GM23338 (cell line): ENCODE measurements around the gene APBA1. TPM values are rescaled to one million over a fixed set of nuclear protein-coding genes. Genes with fewer than 3 reads are reported as not detected.

Source experiments
- ATAC-seq: fragments of 200-7000 bp; cut with Tn5 transposase; 3 replicates; pipeline ENCODE4 v1.9.1; 2020
- DNase-seq: peaks from one replicate; pipeline ENCODE4 v3.0.0-alpha.2; 2015; ENCODE audit warnings: low spot score
- H2AFZ ChIP-seq: fragments of 200-600 bp; sonication (generic); 2 replicates; pipeline ENCODE4 v1.8.0; 2016; ENCODE audit warnings: antibody characterized with exemption, mild to moderate bottlenecking, moderate library complexity
- H3F3A ChIP-seq: fragments of 200-600 bp; sonication (generic); replicated peaks from 2 replicates; pipeline ENCODE4 v1.8.0; 2017; ENCODE audit warnings: antibody characterized with exemption, mixed run types, low read depth
- H3K27ac ChIP-seq: fragments of 200-600 bp; sonication (generic); 2 replicates; pipeline ENCODE4 v1.6.1; 2016; ENCODE audit warnings: low read depth
- H3K27me3 ChIP-seq: fragments of 200-600 bp; sonication (generic); 2 replicates; pipeline ENCODE4 v1.8.0; 2016; ENCODE audit warnings: mild to moderate bottlenecking, mixed run types, moderate library complexity; ENCODE audit not compliant: insufficient read depth
- H3K36me3 ChIP-seq: fragments of 200-600 bp; sonication (generic); 2 replicates; pipeline ENCODE4 v1.8.0; 2016; ENCODE audit warnings: mild to moderate bottlenecking; ENCODE audit not compliant: insufficient read depth
- H3K4me1 ChIP-seq: fragments of 200-600 bp; sonication (generic); 2 replicates; pipeline ENCODE4 v1.8.0; 2016; ENCODE audit warnings: mild to moderate bottlenecking, moderate library complexity; ENCODE audit not compliant: insufficient read depth
- H3K4me2 ChIP-seq: fragments of 200-600 bp; sonication (generic); 2 replicates; pipeline ENCODE4 v1.7.1; 2017; ENCODE audit warnings: mixed run types
- H3K4me3 ChIP-seq: fragments of 200-600 bp; sonication (generic); 2 replicates; pipeline ENCODE4 v1.6.1; 2016; ENCODE audit warnings: mixed run types
- H3K79me2 ChIP-seq: fragments of 200-600 bp; sonication (generic); replicated peaks from 2 replicates; pipeline ENCODE4 v1.8.0; 2017; ENCODE audit warnings: mild to moderate bottlenecking; ENCODE audit not compliant: insufficient read depth
- H3K9me2 ChIP-seq: fragments of 200-600 bp; sonication (generic); 2 replicates; pipeline ENCODE4 v1.8.0; 2017; ENCODE audit not compliant: insufficient read depth
- H4K20me1 ChIP-seq: fragments of 200-600 bp; sonication (generic); replicated peaks from 2 replicates; pipeline ENCODE4 v1.8.0; 2017; ENCODE audit warnings: mild to moderate bottlenecking; ENCODE audit not compliant: insufficient read depth
- H3K27ac Mint-ChIP-seq: 2 replicates; pipeline ENCODE4 v1.8.0; 2020; ENCODE audit warnings: inconsistent platforms, mild to moderate bottlenecking, moderate library complexity, mixed read lengths
- H3K27me3 Mint-ChIP-seq: 3 replicates; pipeline ENCODE4 v1.8.0; 2022; ENCODE audit warnings: low read depth, mild to moderate bottlenecking, moderate library complexity, mixed read lengths, inconsistent platforms; ENCODE audit not compliant: insufficient read depth, poor library complexity
- H3K36me3 Mint-ChIP-seq: 3 replicates; pipeline ENCODE4 v1.8.0; 2021; ENCODE audit warnings: low read depth, mild to moderate bottlenecking, inconsistent platforms, moderate library complexity, mixed read lengths
- H3K4me1 Mint-ChIP-seq: 3 replicates; pipeline ENCODE4 v1.8.0; 2020; ENCODE audit warnings: mild to moderate bottlenecking, inconsistent platforms, mixed read lengths
- H3K4me3 Mint-ChIP-seq: 3 replicates; pipeline ENCODE4 v1.8.0; 2021; ENCODE audit warnings: moderate library complexity, mild to moderate bottlenecking, inconsistent platforms, mixed read lengths
- H3K9me3 Mint-ChIP-seq: 3 replicates; pipeline ENCODE4 v1.8.0; 2020; ENCODE audit warnings: moderate library complexity, mild to moderate bottlenecking, inconsistent platforms, mixed read lengths
- CREB1 ChIP-seq: fragments of 250-450 bp; sonication (Bioruptor Pico); IDR thresholded peaks from 2 replicates; pipeline ENCODE4 v1.5.0; 2020; ENCODE audit warnings: low read depth, mild to moderate bottlenecking, moderate library complexity
- CTCF ChIP-seq, 2 experiments: fragments of 200-600 bp in 1 of 2; sonication (generic) in 1 of 2; conservative IDR thresholded peaks; 2 replicates each; pipeline versions ENCODE4 v1.5.1 to v1.6.1; 2016 to 2017; ENCODE audit warnings: antibody characterized with exemption in 2 of 2, low read depth in 2 of 2, mild to moderate bottlenecking in 2 of 2, moderate library complexity in 1 of 2
- ETS1 ChIP-seq: IDR thresholded peaks from 2 replicates; pipeline ENCODE4 v1.6.1; 2016; ENCODE audit warnings: antibody characterized with exemption
- EZH2 ChIP-seq: fragments of 200-600 bp; sonication (generic); IDR thresholded peaks from one replicate; pipeline ENCODE4 v1.8.0; 2017; ENCODE audit warnings: antibody characterized with exemption, mild to moderate bottlenecking, low read depth; ENCODE audit not compliant: unreplicated experiment
- EZH2phosphoT487 ChIP-seq: fragments of 200-600 bp; sonication (generic); IDR thresholded peaks from one replicate; pipeline ENCODE4 v1.8.1; 2018; ENCODE audit warnings: antibody characterized with exemption; ENCODE audit not compliant: unreplicated experiment
- JUNB ChIP-seq: IDR thresholded peaks from one replicate; pipeline ENCODE4 v1.6.1; 2016; ENCODE audit warnings: antibody characterized with exemption; ENCODE audit not compliant: unreplicated experiment
- NANOG ChIP-seq: IDR thresholded peaks from 2 replicates; pipeline ENCODE4 v1.6.1; 2016; ENCODE audit warnings: antibody characterized with exemption, borderline replicate concordance
- REST ChIP-seq: IDR thresholded peaks from one replicate; pipeline ENCODE4 v1.6.1; 2018; ENCODE audit warnings: antibody characterized with exemption; ENCODE audit not compliant: unreplicated experiment
- ZNF331 ChIP-seq: fragments of 250-450 bp; sonication (Bioruptor Pico); IDR thresholded peaks from 2 replicates; pipeline ENCODE4 v1.5.0; 2020; ENCODE audit warnings: low read depth, mild to moderate bottlenecking, moderate library complexity
- ZNF462 ChIP-seq: fragments of 250-450 bp; sonication (Bioruptor Pico); IDR thresholded peaks from 2 replicates; pipeline ENCODE4 v1.5.0; 2020; ENCODE audit warnings: mild to moderate bottlenecking, moderate library complexity
- polyA plus RNA-seq: library from polyadenylated mRNA; unstranded; fragments of >200 nt; fragmentation: Nextera tagmentation; extraction: Ambion mirVana; gene quantifications from 2 replicates; pipeline ENCODE4 v1.2.1, GENCODE V29; 2016
- total RNA-seq: library from RNA; depleted of rRNA; stranded (reverse); fragments of >200 nt; shearing (Covaris generic); gene quantifications from 2 replicates; pipeline ENCODE4 v1.2.3, GENCODE V29; 2014

APBA1 gene
- total and polyA plus RNA-seq, 2 experiments from 2014 or later, result 0.26 to 1.0 TPM

GRCh38 chr9:69675563-69675962, 3.4 kb upstream of the APBA1 start (continued):
- TF ChIP-seq ZNF462 (CRISPR knock-in tag) (no peak), JUNB (no peak), CTCF (conservative IDR thresholded peaks at IDR 0.05; ENCODE audit: low read depth in 2 of 2) (no peak), NANOG (no peak), EZH2phosphoT487 (no peak), EZH2 (no peak)

GRCh38 chr9:69674716-69675438, 2.7 kb upstream of the APBA1 start:
- no peaks in the 10 kb centered on the region for H3K9me3 Mint-ChIP-seq
- peaks cover 6% of the 10 kb centered on the region for H3K4me1 ChIP-seq
- H3K27me3 ChIP-seq, result peaks cover 26% of the 10 kb centered on the region
- peaks cover 12% of the 10 kb centered on the region; the same call in 2 of the 3 replicates for H3K4me1 Mint-ChIP-seq
- peaks cover 8% of the 10 kb centered on the region; the same call in 1 of the 2 replicates for H3F3A ChIP-seq
- no peaks in the 10 kb centered on the region for H4K20me1 ChIP-seq
- no peak overlapping the region for H3K27ac Mint-ChIP-seq
- H3K9me2 ChIP-seq, result no peaks in the 10 kb centered on the region
- peak overlapping the region; percentile 61 for H2AFZ ChIP-seq
- H3K79me2 ChIP-seq, result no peaks in the 10 kb centered on the region
- no peak overlapping the region for H3K4me2 ChIP-seq
- ATAC-seq (no peak), DNase-seq (no peak)
- H3K27me3 Mint-ChIP-seq, result peaks cover 25% of the 10 kb centered on the region
- no peak overlapping the region for H3K4me3 ChIP-seq
- H3K4me3 Mint-ChIP-seq, result no peak overlapping the region
- no peaks in the 10 kb centered on the region; the same call in 2 of the 3 replicates for H3K36me3 Mint-ChIP-seq
- H3K27ac ChIP-seq, result no peak overlapping the region
- no peaks in the 10 kb centered on the region for H3K36me3 ChIP-seq
- TF ChIP-seq ZNF331 (CRISPR knock-in tag), result no peak
- TF ChIP-seq JUNB, result no peak
- no peak for TF ChIP-seq ETS1
- TF ChIP-seq REST, result no peak
- TF ChIP-seq CREB1 (CRISPR knock-in tag), result no peak
